Neutrophil (primary cell): ENCODE results near the gene TMIE.

Experiments used
- H3K27ac ChIP-seq: fragments of 200-600 bp; sonication (generic); 2 replicates; pipeline ENCODE4 v1.5.1; 2016; ENCODE audit warnings: mild to moderate bottlenecking, moderate library complexity
- H3K27me3 ChIP-seq: fragments of 200-600 bp; sonication (generic); 2 replicates; pipeline ENCODE4 v1.6.0; 2016; ENCODE audit warnings: mild to moderate bottlenecking
- H3K36me3 ChIP-seq: fragments of 200-600 bp; sonication (generic); 2 replicates; pipeline ENCODE4 v1.5.1; 2017
- H3K4me1 ChIP-seq, 2 experiments: fragments of 200-600 bp in 1 of 2; sonication (generic) in 1 of 2; 1 replicate in 1 of 2; 2 replicates in 1 of 2; pipeline versions ENCODE4 v1.5.1 to v1.6.1; 2013 to 2016; ENCODE audit warnings: low read depth in 1 of 2, low read length in 1 of 2, mild to moderate bottlenecking in 1 of 2, moderate library complexity in 1 of 2; ENCODE audit not compliant: control insufficient read depth in 1 of 2, insufficient read depth in 1 of 2
- H3K4me3 ChIP-seq, 2 experiments: fragments of 200-600 bp in 1 of 2; sonication (generic) in 1 of 2; 1 replicate in 1 of 2; 2 replicates in 1 of 2; pipeline ENCODE4 v1.5.1; 2013 to 2016; ENCODE audit warnings: low read depth in 1 of 2, low read length in 1 of 2, mild to moderate bottlenecking in 1 of 2, moderate library complexity in 1 of 2
- H3K9me3 ChIP-seq: fragments of 200-600 bp; sonication (generic); 2 replicates; pipeline ENCODE4 v1.5.1; 2016
- TF ChIP-seq, protein P1 (sequence below): fragments of 200-600 bp; sonication (generic); IDR thresholded peaks from 2 replicates; pipeline ENCODE4 v1.5.1; 2016; ENCODE audit warnings: antibody characterized with exemption

The TMIE gene

DNA sequence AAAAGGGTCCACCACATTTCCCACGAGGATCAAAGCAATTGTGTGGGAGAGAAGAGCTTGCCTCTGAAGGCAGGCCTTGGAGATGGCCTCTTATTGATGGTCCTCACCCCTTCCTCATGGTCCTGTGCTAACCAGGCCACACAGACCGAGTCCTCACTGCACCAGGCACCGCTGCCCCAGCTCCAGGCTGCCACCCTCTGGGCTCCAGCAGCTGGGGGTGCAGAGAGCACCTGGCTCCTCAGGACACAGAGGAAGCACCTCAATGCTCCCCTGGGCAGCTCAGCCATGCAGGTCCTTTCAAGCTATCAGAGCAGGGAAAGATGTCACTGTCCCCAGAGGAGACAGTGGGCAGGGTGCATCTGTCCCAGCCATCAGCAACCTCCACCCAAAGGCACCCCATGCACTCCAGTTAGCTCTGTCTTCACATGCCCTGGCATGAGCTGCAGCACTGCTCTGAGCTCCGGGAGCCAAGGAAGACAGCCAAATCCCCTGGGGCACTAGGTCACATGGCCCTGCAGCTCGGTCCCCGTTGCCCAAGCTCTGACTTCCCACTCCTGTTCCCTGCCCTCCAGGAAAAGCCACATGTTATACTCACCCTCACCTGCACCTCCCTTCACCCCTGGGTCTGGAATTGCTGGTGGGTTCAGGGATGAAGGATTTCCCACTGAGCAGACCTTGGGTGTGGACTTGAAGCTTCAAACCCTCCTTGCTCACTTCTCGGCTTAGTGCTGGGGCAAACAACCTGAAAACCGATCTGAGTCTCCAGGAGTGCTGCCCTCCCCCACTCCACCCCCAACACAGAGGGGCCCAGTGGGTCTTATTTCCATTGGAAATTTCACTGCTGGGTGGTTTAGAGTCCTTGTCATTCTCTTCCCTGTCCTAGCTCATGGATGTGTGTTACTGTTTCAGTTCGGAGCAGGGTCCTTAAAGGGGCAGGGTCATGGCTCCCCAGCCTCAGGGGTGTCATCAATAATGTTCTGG is 40.4 kb upstream of the TMIE start:
- no peak overlapping the region for H3K4me3 ChIP-seq
- H3K27ac ChIP-seq: no peak overlapping the region
- no peaks in the 10 kb centered on the region for H3K36me3 ChIP-seq
- TF ChIP-seq, protein P1, sequence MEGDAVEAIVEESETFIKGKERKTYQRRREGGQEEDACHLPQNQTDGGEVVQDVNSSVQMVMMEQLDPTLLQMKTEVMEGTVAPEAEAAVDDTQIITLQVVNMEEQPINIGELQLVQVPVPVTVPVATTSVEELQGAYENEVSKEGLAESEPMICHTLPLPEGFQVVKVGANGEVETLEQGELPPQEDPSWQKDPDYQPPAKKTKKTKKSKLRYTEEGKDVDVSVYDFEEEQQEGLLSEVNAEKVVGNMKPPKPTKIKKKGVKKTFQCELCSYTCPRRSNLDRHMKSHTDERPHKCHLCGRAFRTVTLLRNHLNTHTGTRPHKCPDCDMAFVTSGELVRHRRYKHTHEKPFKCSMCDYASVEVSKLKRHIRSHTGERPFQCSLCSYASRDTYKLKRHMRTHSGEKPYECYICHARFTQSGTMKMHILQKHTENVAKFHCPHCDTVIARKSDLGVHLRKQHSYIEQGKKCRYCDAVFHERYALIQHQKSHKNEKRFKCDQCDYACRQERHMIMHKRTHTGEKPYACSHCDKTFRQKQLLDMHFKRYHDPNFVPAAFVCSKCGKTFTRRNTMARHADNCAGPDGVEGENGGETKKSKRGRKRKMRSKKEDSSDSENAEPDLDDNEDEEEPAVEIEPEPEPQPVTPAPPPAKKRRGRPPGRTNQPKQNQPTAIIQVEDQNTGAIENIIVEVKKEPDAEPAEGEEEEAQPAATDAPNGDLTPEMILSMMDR: no peak
- no peaks in the 10 kb centered on the region for H3K9me3 ChIP-seq
- no peaks in the 10 kb centered on the region for H3K4me1 ChIP-seq
- no peaks in the 10 kb centered on the region for H3K27me3 ChIP-seq

DNA sequence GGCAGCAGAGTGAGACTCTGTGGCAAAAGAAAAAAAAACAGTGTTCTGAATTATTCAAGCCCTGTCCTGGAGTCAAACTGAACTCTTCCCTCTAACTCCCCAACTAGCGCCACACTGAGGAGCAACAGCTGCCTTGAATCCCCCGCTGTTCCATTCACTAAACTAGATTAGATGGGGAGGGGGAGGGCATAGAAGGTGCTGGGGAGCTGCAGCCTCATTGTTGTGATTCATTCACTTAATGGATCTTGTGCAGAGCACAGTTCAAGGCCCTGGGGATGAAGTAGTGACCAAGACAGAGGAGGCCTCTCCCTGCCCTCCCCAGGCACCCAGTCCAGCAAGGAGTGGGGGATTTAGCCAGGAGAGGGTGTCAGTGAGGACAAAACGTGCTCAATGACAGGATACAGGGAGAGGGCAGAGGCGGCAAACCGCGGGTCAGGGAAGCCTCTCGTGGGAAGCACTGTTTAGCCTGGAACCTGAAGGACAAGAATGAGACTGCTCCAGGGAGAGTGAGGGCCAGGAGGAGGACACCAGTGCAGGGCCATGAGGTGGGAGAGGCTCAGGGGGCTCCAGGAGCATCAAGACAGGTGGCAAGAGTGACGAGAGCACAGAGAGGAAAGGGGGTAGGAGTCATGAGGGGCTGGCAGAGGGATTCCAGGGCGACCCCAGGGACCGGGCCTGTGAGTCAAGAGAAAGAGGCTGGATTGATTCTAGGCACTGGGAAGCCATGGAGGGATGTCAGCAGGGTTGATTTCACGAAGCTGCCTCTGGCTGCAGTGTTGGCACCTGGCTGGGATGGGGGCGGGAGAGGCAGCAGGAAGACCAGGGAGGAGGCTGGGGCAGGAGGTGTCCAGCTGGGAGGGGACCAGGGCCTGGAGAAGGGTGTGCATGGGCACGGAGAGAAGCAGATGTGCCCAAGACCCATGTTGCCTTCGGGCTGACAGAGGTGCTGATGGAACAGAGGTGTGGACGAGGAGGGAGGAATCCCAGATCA is 39.1 kb upstream of the TMIE start:
- H3K9me3 ChIP-seq: no peaks in the 10 kb centered on the region
- H3K27ac ChIP-seq: no peak overlapping the region
- H3K36me3 ChIP-seq: no peaks in the 10 kb centered on the region
- no peaks in the 10 kb centered on the region for H3K4me1 ChIP-seq
- no peaks in the 10 kb centered on the region for H3K27me3 ChIP-seq
- TF ChIP-seq, protein P1: no peak
- no peak overlapping the region for H3K4me3 ChIP-seq

DNA sequence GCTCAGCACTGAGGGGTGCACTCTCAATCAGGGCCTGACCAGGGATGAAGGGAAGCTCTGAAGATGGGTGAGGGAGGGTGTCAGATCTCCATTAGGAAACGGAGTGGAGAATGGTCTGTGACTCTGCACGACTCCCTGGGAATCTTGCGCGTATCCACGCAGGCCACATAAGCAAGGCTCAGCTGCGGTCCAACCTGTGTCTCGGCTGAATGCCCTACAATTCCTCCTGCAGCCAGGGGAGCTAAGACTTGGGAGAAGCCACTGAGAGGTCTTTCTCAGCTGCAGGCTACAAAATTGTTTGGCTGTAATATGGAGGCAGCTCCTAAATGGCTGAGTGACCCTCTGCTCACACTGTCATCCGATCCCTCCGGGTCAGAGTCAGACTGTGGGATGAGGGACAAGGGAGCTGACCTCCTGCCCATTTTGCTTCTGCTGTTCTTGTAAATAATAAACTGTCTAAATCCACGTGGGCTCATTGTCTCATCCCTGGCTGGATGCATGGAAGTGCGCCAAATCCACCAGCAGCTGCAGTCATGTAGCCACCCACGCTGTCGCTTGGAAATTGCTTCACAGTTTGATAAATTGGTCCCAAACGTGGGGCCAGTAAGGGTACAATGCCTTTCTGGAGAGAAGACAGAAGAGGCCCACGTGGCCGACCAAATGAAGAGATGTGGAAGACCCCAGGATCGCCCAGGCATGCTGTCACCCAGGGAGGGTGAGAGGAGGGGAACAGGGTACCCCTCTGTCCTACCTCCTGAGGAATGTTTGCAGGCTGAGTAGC is 38.2 kb upstream of the TMIE start:
- no peak overlapping the region for H3K27ac ChIP-seq
- H3K4me3 ChIP-seq: no peak overlapping the region

DNA sequence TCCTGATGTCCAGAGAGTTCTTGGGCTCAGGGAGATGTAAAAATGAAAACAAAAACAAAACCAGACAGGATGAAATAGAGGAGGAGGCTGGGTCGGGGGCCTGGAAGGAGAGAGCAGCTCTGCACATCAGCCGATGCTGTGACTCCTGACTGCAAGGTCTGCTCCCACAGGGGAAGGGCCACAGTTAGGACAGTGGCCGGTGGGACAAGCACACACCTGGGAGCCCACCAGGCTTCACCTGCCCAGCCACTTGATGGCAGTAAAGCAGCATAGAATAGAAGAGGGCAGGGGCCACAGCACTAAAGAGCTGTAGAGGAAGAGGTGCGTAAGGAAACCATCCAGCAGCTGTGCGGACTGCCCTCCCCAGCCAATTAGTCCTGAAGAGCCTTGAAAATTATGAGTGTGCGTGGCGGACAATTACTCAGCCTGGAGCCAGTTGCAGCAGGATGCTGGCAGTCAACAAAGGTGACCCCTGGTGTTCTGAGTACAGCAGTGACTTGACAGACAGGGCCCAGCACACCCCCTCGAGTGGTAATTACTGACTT is 37.5 kb upstream of the TMIE start:
- H3K27ac ChIP-seq: no peak overlapping the region
- H3K4me3 ChIP-seq: no peak overlapping the region
- no peaks in the 10 kb centered on the region for H3K9me3 ChIP-seq
- H3K36me3 ChIP-seq: no peaks in the 10 kb centered on the region
- H3K4me1 ChIP-seq: no peaks in the 10 kb centered on the region
- no peaks in the 10 kb centered on the region for H3K27me3 ChIP-seq
- TF ChIP-seq, protein P1: no peak

More for the DNA sequence above, 38.2 kb upstream of the TMIE start:
- TF ChIP-seq, protein P1: no peak
- no peaks in the 10 kb centered on the region for H3K36me3 ChIP-seq
- H3K9me3 ChIP-seq: no peaks in the 10 kb centered on the region
- no peaks in the 10 kb centered on the region for H3K27me3 ChIP-seq
- H3K4me1 ChIP-seq: no peaks in the 10 kb centered on the region
